Measurements from ENCODE around the gene LSM12.

- TF ChIP-seq CTCF (IDR thresholded peaks at IDR 0.05; ENCODE audit: low read depth, low read length), result no peak
- TF ChIP-seq POLR2A (IDR thresholded peaks at IDR 0.05; ENCODE audit: extremely low read depth, insufficient read length), result no peak
- no peak for TF ChIP-seq MYC (IDR thresholded peaks at IDR 0.05; ENCODE audit: low read depth, low read length)
Observed at GRCh38 chr17:44010966-44011647, 55.4 kb downstream of the LSM12 start.
